Keratinocyte (primary cell): Measurements from ENCODE around the gene SND1.

Experiments
- CTCF ChIP-seq, 3 experiments: IDR thresholded peaks in 1 of 3; conservative IDR thresholded peaks in 1 of 3; optimal IDR thresholded peaks in 1 of 3; 2 replicates in 2 of 3; 3 replicates in 1 of 3; pipeline versions ENCODE3 to v1.5.1; 2011; ENCODE audit warnings: low read length in 3 of 3, mild to moderate bottlenecking in 3 of 3, moderate library complexity in 2 of 3, control low read depth in 1 of 3, inconsistent platforms in 1 of 3; ENCODE audit not compliant: insufficient read depth in 2 of 3; ENCODE audit errors: extremely low read depth in 1 of 3
- EZH2 ChIP-seq: IDR thresholded peaks from one replicate; pipeline ENCODE4 v1.6.1; 2012; ENCODE audit warnings: inconsistent platforms, mild to moderate bottlenecking, low read length, moderate library complexity

GRCh38 chr7:127903892-127904669, 252.1 kb downstream of the SND1 start:
- TF ChIP-seq CTCF (optimal IDR thresholded peaks at IDR 0.05 in 1 of 3, IDR thresholded peaks at IDR 0.05 in 1 of 3, conservative IDR thresholded peaks at IDR 0.05 in 1 of 3; ENCODE audit: extremely low read depth in 1 of 3, insufficient read depth in 2 of 3, low read length in 3 of 3) (no peak), EZH2 (no peak)
